ENCODE measurements around the gene PLPP3.

DNA sequence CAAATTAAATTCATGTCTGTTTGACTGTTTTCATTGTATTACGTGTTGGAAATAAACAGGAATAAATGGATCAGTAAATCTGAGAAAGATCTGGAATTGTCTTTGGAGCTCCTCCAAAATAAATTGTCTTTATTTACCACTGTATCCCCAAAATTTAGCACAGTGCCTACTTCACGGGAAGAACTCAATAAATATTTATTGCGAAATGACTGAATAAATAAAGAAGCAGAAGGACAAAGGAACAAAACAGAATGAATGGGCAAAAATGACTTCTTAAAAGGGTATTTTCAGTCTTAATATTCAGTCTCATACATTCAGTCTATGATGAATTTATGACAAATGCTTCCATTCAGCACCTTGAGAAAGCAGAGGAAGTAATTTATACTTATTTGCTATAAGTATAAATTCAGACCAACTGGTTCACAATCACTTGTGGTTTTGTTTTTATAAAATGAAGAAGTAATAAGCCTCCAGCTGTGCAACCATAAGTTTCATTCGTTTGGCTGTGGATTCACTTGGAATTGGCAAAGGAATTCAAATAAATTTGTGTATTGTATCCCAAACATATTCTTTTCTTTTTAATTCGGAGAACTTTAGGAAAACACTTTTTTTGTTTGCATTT is 46.6 kb upstream of the PLPP3 start:
- TF ChIP-seq, protein P1, sequence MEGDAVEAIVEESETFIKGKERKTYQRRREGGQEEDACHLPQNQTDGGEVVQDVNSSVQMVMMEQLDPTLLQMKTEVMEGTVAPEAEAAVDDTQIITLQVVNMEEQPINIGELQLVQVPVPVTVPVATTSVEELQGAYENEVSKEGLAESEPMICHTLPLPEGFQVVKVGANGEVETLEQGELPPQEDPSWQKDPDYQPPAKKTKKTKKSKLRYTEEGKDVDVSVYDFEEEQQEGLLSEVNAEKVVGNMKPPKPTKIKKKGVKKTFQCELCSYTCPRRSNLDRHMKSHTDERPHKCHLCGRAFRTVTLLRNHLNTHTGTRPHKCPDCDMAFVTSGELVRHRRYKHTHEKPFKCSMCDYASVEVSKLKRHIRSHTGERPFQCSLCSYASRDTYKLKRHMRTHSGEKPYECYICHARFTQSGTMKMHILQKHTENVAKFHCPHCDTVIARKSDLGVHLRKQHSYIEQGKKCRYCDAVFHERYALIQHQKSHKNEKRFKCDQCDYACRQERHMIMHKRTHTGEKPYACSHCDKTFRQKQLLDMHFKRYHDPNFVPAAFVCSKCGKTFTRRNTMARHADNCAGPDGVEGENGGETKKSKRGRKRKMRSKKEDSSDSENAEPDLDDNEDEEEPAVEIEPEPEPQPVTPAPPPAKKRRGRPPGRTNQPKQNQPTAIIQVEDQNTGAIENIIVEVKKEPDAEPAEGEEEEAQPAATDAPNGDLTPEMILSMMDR (IDR thresholded peaks at IDR 0.05), result no peak
- no peak for TF ChIP-seq TCF7L2 (IDR thresholded peaks at IDR 0.05; ENCODE audit: low read depth, low read length)
- TF ChIP-seq, protein P2, sequence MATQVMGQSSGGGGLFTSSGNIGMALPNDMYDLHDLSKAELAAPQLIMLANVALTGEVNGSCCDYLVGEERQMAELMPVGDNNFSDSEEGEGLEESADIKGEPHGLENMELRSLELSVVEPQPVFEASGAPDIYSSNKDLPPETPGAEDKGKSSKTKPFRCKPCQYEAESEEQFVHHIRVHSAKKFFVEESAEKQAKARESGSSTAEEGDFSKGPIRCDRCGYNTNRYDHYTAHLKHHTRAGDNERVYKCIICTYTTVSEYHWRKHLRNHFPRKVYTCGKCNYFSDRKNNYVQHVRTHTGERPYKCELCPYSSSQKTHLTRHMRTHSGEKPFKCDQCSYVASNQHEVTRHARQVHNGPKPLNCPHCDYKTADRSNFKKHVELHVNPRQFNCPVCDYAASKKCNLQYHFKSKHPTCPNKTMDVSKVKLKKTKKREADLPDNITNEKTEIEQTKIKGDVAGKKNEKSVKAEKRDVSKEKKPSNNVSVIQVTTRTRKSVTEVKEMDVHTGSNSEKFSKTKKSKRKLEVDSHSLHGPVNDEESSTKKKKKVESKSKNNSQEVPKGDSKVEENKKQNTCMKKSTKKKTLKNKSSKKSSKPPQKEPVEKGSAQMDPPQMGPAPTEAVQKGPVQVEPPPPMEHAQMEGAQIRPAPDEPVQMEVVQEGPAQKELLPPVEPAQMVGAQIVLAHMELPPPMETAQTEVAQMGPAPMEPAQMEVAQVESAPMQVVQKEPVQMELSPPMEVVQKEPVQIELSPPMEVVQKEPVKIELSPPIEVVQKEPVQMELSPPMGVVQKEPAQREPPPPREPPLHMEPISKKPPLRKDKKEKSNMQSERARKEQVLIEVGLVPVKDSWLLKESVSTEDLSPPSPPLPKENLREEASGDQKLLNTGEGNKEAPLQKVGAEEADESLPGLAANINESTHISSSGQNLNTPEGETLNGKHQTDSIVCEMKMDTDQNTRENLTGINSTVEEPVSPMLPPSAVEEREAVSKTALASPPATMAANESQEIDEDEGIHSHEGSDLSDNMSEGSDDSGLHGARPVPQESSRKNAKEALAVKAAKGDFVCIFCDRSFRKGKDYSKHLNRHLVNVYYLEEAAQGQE (IDR thresholded peaks at IDR 0.05; ENCODE audit: insufficient read depth in 1 of 2, low read depth in 2 of 2, low read length in 1 of 2), result no peak
